HG03565 (cell line): Measurements from ENCODE around the gene SDK1.
"Not testable (repeated sequence)": the region's sequence is repeated elsewhere in the genome, so short reads cannot be mapped to it uniquely, and the experiment has no call there.

Experiments used
- ATAC-seq: cut with Tn5 transposase; IDR thresholded peaks from one replicate; pipeline ENCODE4 v1.9.1; 2021; ENCODE audit warnings: mild to moderate bottlenecking, moderate library complexity; ENCODE audit not compliant: unreplicated experiment

Gene SDK1

DNA sequence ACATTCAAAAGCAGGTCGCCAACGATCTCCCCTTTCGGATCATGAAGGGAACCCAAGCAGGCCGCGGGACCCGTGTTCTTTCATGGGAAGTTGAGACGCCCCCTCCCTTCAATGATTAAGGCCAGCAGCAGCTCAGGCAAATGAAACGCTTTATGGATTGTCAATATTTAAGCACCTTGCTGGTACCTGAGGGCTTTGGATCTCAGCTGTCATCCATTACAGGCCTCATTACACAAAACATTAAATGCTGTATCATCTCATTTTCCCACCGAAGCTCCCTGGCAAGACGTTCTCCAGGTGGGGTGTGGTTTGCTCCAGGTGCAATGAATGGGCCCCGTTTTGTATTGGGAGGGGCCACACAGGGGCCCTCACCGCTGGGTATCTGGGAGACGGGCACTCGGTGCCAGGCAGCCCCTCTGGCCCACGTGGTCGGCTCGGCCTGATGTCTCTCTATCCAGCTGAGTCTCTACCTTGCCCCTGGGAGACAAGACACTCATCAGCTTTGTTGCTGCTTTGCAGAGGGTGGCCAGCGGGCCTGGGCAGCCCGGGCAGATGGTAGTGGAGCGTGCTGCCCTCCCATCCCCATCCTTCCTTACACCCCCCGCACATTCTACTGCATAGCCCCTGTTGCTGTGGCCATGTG, 925.0 kb downstream of the SDK1 start:
- no peak for ATAC-seq

DNA sequence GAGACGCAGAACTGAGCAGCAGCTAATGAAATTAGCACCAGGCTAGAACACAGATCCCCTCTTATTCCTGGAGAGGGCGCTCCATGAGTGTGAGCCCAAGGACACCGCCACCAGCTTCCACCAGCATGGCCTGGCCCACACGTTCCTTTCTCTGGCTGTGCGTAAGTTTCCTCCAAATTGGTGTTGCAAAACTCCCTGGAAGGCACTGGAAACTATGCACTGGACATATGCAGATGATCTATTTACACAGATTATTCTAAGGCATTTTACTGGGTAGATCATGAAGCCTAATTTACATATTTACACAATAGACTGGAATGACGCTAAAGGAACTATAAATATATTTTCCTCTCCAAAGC, 925.5 kb downstream of the SDK1 start:
- no peak for ATAC-seq

DNA sequence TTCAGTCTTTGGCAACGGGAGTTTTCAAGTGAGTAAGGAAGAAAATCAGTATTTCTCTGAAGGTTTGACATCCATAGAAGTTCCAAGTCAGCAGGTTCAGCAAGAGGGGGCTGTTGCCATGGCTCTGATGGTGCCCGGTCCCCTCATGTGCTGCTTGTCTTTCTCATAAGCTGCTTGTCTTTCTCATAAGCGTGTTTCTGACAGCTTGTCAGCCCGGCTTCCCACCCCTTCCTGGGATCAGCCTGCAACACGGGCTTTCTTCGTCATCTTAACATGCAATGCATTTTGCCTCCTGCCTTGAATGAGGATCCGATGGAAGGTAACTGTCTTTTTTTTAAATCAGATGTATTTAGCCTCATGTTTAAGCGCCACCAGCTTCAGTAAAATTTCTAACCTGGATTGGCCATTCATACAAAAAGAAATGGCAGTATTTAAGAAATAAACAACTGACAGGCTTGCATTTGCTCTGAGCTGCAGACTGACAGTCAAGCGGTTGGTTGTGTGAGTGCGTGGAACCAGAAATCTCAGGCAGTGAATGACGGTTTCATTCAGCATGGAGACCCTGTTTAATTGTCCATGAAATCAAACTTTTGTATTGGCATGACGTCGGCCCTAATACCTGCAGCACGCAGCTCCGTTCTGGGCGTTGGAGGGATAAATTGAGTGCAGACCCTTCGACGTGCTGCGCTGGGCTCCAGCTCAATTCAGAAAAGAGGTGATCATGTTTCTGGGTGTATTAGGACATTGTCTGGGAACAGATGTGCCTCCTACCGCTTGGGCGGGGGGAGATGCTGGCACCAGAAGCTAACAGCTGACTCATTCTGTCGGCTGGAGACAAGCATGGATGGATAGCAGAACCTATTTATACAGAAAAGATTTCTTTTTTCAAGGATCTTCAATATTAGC, 926.3 kb downstream of the SDK1 start:
- ATAC-seq, result no peak

DNA sequence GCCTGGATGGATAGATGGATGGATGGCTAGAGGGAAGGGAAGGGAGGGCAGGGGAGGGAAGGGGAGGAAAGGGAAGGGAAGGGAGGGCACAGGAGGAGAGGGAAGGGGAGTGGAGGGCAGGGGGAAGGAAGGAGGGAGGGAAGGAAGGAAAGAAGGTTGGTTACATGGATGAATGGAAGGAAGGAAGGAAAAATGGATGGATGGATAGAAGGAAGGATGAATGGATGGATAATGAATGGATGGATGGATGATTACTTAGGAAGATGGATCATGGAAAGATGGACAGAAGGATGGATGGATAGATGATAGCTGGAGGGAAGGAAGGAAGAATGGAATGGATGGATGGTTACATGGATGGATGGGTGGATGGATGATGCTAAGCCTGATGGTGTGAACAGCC, 929.3 kb downstream of the SDK1 start:
- no peak for ATAC-seq

DNA sequence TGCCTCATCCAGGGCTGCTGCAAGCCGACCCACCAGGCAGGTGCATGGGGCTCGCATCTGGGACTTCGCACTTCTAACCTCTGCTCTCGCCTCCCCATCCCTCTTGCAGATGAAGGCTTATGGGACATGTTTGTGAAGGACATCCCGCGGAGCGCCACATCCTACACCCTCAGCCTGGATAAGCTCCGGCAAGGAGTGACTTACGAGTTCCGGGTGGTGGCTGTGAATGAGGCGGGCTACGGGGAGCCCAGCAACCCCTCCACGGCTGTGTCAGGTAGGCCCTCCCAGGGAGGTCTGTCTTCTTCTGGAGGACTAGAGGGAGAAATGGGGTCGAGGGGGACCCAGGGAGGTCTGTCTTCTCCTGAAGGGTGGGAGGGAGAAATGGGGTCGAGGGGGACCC, 932.1 kb downstream of the SDK1 start:
- ATAC-seq, result no peak

DNA sequence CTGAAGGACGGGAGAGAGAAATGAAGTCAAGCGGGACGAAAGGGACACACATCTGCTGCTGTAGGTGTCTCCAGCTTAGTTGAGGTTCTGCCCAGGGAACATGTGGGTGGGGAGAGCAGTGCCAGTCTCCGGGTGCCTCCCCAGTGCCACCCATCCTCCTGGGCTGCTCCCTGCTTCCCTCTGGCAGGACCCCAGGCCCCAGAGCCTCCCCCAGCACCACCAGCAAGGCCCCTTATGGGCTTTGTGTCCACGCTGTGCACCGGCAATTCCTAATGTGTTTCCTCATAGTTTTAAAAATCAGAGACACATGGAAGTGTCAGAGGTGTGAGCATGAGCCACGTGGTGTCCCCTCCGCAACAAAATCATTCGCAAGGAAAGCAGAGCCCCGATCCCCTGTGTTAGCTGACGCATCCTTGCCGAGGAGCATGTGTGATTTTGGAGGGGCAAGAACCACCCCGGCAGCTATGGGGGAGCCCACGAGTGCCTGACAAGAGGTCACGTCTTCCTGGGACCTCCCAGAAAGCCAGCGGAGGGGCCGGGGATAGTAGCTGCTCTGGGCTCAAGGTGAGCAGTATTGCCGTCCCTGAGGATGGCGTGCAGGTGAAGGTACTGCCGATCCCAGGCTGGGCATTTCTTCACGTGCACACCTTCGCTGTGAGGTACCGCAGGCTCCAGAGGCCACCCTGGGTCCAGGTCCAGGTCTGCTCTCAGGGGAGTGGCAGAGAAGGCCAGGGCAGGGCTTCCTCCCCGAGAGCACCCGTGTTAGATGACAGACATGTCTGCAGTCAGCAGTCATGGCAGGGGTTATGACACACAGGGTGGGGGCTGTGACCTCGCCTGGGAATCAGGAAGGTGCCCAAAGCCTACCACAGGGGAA, 932.8 kb downstream of the SDK1 start:
- ATAC-seq, result no peak

DNA sequence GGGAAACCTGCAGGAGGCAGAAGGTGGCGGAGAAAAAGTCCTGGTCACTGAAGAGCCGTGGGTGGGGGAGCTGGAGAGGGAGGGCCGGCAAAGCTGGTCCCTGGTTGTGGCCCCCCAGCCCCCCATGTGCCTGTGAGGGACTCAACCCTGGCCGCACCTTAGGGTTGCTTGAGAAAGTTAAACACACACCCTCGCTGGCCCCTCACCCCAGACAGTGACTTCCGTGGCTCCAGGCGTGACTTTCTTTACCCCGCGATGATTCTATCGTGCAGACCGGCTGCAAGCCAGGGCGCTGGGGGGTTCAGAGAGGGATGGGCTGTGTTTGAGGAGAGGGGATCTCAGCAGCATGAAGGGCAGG, 933.4 kb downstream of the SDK1 start:
- ATAC-seq, result no peak

DNA sequence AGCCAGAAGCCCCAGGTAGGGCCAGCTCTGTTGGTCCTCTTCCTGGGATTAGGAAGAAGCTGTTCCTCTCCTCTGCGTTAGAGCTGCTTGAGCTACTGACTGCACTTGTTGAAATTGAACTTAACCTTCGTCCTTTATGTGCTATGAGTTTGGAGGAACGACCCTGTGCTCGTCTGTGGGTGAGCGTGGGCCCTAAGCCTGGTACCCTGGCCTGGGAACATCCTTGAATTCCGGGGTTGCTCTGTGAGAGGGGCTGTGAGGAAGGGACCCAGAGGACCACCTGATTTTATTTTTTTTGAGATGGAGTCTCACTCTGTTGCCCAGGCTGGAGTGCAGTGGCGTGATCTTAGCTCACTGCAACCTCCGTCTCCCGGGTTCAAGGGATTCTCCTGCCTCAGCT, 933.8 kb downstream of the SDK1 start:
- no peak for ATAC-seq

DNA sequence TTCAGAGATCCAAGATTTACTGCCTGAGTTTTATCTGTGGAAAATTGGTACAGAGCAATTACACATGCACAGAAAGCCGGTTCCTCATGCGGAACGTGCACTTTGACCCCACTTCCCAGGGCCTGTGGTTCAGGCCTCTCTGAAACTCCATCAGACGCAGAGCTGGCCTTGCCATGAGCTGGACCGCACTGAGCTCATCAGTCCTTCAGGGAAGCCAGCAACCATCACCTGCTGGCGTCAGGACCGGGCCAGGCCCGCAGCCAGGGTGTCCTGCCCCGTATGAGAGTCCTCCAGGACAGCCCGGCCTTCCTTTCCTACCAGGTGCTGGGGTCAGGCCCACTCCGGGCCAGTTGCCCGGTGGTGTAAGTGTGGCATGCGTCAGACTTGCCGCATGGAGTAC, 934.5 kb downstream of the SDK1 start:
- ATAC-seq, result no peak

DNA sequence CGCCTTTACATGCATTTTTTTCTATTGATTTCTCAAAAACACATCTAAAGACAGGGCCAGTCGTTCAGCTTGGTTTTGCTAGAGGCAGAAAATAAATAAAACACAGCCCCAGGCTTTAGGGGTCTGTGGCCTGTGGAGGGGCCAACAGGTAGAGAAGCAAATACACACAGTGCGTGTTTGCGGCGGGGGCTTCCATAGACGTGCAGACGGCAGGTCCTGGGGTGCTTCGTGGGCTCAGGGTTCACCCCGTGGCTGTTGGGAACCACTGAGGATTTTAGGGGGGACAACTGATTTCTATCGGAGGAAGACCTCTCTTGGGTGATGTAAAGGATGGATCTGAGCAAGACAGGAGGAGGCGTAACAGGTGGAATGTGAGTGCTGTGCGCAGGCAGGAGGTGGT, 935.3 kb downstream of the SDK1 start:
- ATAC-seq, result no peak

DNA sequence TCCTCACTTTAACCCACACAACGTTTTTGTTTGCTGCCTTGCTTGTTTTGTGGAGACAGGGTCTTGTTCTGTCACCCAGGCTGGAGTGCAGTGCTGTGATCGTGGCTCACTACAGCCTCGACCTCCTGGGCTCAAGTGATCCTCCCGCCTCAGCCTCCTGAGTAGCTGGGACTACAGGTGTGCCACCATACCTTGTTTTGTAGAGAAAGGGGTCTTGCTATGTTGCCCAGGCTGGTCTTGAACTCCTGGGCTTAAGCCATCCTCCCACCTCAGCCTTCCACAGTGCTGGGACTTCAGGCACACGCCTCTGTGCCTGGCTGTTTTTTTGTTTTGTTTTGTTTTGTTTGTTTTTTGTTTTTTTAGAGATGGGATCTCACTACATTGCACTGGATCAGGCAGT, 935.8 kb downstream of the SDK1 start:
- ATAC-seq, result not testable (repeated sequence)

DNA sequence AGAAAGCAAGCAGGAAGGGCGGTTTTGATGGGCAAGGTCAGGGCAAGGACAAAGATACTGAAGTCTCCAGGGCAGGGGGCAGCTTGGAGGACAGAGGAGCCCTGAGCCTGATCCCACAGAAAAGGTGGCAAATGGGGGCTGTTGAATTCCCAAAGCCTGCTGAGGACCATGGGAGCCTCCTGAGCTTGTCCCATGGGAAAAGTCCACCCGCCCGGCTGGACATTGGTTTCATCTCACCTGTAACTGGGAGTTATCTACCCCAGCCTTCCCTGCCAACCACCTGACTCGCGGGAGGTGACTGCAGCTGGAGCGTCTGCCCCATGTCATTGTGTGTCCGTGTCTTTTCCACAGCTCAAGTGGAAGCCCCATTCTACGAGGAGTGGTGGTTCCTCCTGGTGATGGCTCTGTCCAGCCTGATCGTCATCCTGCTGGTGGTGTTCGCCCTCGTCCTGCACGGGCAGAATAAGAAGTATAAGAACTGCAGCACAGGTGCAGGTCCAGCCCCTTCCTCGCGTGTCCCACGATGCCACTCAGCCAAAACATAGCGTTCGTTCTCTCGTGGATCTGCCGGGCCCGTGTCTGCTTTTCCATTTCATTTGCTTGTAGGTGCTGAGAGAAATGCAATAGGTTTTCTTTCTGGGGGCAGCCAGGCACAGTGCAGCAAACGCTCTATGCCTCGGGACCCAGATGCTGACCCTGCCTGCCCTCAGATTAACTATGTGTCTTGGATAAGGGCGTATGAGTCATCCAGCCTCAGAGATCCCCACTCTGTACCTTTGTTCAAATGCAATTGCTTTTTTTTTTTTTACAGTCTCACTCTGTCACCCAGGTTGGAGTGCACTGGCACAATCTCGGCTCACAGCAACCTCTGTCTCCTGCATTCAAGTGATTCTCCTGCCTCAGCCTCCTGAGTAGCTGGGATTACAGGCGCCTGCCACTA, 936.5 kb downstream of the SDK1 start:
- ATAC-seq, result no peak

DNA sequence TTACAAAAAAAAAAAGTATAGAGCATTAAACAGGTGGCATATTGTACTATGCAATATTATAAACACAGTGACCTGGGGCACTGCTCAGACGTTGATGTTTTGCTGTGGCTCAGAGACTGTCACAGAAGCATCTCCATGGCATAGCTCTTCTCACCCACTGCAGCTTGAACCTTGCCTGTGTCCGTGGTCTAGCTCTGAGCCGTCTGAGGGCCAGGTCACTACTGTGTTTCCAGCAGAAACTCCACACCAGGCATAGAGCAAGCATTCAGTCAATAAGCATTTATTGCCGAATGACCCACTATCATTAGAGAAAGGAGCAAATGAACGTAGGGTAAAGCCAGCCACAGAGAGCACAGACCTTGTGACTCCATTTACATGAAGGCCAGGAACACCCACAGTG, 937.8 kb downstream of the SDK1 start:
- no peak for ATAC-seq

DNA sequence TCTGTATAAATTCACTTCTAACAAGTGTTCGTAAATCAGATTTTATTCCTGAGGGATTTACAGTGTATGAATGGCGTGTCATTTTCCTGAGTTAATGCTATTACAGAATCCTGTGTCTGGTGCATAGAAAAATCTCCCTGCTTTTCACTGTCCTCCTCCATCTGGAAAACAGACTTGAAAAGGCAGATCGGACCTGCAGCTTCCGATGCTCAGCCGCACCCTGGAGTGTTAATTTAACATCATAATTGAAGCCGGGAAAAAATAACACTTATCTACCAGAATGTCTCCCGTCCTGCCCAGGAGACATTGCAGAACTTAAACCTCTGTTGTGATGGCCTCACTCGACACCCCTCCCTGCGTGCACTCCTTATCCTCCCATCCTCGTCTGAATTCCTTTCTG, 939.0 kb downstream of the SDK1 start:
- no peak for ATAC-seq

DNA sequence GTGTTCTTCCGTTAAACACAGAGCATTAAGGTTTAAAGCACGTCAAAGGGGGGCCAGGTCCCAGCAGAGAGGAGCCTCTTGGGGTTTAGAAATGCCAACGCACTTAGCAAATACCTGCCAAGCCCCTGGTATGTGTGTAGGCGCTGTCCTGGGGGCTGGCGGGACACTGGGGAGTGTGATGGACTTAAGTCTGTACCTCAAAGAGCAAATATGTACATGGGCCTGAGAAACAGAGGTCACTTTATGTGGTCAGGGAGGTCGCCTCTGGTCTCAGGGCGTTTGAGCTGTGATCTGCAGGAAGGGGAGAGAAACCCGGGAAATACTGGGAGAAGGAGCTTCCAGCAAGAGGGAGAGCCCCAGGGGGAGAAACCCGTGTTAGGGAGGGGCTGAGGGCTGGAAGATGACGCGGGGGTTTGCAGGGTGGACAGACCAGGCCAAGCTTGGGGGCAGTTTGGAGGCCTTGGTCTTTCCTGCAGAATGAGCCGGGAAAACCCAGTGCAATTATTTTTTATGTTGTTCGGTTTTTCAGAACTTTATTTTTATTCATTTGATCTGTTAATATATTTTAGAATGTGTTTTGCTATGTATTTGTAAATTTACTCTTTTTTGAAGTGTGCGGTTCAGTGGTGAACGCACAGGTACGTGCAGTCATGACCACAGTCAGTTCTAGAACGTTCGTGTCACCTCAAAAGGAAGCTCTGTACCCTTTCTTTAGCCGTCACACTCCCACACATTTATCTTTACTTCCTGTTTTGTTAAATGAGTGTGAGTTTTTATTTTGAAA, 939.7 kb downstream of the SDK1 start:
- no peak for ATAC-seq

DNA sequence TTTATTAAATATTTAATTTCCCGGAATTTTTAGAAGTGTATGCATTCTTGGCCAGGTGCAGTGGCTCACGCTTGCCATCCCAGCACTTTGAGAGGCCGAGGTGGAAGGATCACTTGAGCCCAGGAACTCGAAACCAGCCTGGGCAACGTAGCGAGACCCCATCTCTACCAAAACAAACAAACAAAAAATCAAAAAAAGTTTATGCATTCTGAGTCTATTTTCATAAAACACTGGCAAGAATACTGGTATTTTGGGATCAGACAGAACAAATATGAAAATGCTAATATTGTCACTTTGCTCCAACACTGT, 940.2 kb downstream of the SDK1 start:
- no peak for ATAC-seq

DNA sequence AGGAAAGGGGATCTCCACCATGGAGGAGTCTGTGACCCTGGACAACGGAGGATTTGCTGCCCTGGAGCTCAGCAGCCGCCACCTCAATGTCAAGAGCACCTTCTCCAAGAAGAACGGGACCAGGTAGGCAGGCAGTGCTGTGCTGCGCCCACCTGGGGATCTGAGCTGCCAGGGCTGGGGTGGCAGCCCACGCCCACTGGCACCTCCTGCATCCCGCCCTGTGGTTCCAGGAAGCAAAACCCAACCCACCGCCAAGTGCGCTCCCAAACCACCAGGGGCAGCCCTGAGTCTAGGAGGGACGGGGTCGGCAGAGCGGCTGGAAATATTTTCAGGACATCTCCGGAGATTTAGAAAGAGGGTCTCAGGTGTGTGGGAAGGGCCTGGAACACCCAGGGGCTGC, 940.7 kb downstream of the SDK1 start:
- no peak for ATAC-seq

DNA sequence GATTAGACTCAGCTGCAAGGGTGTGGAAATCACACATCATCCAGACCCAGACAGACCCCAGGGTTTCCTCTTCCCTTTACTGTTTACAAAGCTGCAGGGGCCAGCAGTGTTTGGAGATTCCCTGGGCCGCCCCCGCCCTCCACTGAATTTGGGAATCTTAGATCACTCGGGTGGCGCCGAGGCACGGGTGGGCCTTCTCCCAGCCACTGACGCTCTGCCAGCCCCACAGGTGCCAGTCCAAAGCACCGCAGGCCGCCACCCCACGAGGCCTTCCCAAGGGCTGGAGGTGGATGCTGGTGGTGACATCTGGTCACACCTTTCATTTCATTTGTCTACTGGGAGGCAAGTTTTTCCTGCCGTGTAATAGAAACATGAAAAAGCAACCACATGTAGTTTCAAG, 941.7 kb downstream of the SDK1 start:
- ATAC-seq, result no peak

DNA sequence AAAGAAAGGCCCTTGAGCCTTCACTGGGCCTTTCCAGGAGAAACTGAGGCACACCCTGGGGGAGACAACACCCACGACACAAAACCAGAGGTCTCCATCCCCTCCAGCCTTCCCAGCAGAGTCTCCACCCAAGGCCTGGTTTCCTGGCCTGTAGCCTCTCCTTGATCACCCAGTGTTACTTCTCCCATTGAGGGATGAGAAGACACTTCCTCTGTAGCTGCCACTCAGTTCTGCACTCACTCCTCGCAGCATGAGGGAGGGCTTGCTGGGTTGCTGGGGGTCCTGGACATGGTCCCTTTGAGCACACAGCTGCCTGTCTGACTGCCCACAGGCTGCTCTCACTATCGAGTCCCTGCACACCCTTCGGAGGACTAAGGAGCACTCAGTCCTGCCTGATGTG, 943.0 kb downstream of the SDK1 start:
- no peak for ATAC-seq

DNA sequence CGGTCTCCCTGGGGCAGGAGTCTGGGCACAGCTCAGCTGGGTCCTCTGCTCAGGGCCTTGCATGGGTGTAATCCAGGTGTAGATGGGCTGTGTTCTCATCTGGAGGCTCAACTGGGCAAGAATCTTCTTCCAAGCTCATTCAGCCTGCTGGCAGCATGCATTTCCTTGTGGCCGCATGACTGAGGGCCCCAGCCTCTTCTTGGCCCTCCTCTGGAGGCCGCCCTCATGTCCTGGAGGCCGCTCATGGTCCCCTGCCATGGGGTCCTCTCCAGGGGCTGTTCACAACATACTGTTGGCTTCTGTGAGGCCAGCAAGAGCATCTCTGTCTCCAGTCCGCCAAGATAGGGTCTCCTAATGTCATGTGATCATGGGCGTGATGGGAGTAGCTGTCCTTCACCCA, 943.6 kb downstream of the SDK1 start:
- ATAC-seq, result no peak
